ENCODE data around the gene POLE.

The POLE gene

DNA sequence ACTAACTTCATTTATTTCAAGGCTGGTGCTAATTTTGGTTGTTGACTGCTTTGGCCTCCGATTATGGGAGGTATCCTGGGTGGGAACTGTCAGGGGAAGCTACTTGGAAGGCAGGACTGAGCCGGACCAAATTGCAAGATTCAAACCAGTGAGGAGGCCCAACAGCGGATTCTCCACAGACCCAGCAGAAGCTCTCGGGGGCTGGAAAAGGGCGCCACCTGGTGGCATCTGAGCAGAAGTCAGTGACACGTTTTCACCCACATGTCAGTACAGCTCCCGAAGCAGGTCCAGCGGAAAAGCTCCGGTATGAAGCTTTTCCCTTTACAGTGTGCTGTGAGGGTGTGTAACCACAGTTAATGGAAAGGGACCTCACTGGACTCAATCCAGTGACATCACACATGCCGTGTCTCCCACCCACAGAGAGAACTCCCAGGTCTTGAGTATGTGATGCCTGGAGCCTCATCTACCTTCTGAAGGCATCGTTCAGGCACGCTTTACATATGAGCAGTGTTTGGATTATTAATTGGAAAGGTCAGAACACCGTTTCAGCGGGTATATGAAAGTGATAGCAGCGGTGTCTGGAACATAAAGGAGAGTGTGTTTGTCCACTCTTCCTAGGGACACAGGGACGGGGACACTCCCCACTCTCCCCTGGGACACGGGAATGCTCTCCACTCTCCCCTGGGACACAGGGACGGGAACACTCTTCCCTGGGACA, 72.1 kb downstream of the POLE start (continued):
- TF ChIP-seq, protein P1, sequence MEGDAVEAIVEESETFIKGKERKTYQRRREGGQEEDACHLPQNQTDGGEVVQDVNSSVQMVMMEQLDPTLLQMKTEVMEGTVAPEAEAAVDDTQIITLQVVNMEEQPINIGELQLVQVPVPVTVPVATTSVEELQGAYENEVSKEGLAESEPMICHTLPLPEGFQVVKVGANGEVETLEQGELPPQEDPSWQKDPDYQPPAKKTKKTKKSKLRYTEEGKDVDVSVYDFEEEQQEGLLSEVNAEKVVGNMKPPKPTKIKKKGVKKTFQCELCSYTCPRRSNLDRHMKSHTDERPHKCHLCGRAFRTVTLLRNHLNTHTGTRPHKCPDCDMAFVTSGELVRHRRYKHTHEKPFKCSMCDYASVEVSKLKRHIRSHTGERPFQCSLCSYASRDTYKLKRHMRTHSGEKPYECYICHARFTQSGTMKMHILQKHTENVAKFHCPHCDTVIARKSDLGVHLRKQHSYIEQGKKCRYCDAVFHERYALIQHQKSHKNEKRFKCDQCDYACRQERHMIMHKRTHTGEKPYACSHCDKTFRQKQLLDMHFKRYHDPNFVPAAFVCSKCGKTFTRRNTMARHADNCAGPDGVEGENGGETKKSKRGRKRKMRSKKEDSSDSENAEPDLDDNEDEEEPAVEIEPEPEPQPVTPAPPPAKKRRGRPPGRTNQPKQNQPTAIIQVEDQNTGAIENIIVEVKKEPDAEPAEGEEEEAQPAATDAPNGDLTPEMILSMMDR (tag by site-specific recombination; IDR thresholded peaks at IDR 0.05) = peak; percentile 76
- TF ChIP-seq ZNF785 (tag by site-specific recombination; IDR thresholded peaks at IDR 0.05) = no peak
- TF ChIP-seq GLIS1 (tag by site-specific recombination; IDR thresholded peaks at IDR 0.05) = peak; percentile 86
- TF ChIP-seq, protein P2, sequence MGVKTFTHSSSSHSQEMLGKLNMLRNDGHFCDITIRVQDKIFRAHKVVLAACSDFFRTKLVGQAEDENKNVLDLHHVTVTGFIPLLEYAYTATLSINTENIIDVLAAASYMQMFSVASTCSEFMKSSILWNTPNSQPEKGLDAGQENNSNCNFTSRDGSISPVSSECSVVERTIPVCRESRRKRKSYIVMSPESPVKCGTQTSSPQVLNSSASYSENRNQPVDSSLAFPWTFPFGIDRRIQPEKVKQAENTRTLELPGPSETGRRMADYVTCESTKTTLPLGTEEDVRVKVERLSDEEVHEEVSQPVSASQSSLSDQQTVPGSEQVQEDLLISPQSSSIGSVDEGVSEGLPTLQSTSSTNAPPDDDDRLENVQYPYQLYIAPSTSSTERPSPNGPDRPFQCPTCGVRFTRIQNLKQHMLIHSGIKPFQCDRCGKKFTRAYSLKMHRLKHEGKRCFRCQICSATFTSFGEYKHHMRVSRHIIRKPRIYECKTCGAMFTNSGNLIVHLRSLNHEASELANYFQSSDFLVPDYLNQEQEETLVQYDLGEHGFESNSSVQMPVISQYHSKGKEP (tag by site-specific recombination; IDR thresholded peaks at IDR 0.05) = no peak
- TF ChIP-seq, protein P3, sequence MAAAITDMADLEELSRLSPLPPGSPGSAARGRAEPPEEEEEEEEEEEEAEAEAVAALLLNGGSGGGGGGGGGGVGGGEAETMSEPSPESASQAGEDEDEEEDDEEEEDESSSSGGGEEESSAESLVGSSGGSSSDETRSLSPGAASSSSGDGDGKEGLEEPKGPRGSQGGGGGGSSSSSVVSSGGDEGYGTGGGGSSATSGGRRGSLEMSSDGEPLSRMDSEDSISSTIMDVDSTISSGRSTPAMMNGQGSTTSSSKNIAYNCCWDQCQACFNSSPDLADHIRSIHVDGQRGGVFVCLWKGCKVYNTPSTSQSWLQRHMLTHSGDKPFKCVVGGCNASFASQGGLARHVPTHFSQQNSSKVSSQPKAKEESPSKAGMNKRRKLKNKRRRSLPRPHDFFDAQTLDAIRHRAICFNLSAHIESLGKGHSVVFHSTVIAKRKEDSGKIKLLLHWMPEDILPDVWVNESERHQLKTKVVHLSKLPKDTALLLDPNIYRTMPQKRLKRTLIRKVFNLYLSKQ (tag by site-specific recombination; IDR thresholded peaks at IDR 0.05; ENCODE audit: borderline replicate concordance) = no peak
- TF ChIP-seq ZNF558 (tag by site-specific recombination; IDR thresholded peaks at IDR 0.05) = no peak
- no peak for TF ChIP-seq ZNF140 (tag by site-specific recombination; IDR thresholded peaks at IDR 0.05)
- TF ChIP-seq ZBTB20 (tag by site-specific recombination; IDR thresholded peaks at IDR 0.05) = no peak
- TF ChIP-seq, protein P4, sequence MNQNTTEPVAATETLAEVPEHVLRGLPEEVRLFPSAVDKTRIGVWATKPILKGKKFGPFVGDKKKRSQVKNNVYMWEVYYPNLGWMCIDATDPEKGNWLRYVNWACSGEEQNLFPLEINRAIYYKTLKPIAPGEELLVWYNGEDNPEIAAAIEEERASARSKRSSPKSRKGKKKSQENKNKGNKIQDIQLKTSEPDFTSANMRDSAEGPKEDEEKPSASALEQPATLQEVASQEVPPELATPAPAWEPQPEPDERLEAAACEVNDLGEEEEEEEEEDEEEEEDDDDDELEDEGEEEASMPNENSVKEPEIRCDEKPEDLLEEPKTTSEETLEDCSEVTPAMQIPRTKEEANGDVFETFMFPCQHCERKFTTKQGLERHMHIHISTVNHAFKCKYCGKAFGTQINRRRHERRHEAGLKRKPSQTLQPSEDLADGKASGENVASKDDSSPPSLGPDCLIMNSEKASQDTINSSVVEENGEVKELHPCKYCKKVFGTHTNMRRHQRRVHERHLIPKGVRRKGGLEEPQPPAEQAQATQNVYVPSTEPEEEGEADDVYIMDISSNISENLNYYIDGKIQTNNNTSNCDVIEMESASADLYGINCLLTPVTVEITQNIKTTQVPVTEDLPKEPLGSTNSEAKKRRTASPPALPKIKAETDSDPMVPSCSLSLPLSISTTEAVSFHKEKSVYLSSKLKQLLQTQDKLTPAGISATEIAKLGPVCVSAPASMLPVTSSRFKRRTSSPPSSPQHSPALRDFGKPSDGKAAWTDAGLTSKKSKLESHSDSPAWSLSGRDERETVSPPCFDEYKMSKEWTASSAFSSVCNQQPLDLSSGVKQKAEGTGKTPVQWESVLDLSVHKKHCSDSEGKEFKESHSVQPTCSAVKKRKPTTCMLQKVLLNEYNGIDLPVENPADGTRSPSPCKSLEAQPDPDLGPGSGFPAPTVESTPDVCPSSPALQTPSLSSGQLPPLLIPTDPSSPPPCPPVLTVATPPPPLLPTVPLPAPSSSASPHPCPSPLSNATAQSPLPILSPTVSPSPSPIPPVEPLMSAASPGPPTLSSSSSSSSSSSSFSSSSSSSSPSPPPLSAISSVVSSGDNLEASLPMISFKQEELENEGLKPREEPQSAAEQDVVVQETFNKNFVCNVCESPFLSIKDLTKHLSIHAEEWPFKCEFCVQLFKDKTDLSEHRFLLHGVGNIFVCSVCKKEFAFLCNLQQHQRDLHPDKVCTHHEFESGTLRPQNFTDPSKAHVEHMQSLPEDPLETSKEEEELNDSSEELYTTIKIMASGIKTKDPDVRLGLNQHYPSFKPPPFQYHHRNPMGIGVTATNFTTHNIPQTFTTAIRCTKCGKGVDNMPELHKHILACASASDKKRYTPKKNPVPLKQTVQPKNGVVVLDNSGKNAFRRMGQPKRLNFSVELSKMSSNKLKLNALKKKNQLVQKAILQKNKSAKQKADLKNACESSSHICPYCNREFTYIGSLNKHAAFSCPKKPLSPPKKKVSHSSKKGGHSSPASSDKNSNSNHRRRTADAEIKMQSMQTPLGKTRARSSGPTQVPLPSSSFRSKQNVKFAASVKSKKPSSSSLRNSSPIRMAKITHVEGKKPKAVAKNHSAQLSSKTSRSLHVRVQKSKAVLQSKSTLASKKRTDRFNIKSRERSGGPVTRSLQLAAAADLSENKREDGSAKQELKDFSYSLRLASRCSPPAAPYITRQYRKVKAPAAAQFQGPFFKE (tag by site-specific recombination; IDR thresholded peaks at IDR 0.05; ENCODE audit: borderline replicate concordance) = no peak
- TF ChIP-seq HOXD13 (CRISPR knock-in tag; IDR thresholded peaks at IDR 0.05; ENCODE audit: borderline replicate concordance) = no peak
- TF ChIP-seq ZNF600 (tag by site-specific recombination; IDR thresholded peaks at IDR 0.05) = peak; percentile 41; the same call in 1 of the 2 replicates
- no peak for TF ChIP-seq ZNF248 (tag by site-specific recombination; IDR thresholded peaks at IDR 0.05)
- no peak for TF ChIP-seq KLF9 (tag by site-specific recombination; IDR thresholded peaks at IDR 0.05; ENCODE audit: low read depth)
- TF ChIP-seq OSR2 (tag by site-specific recombination; IDR thresholded peaks at IDR 0.05) = no peak
- no peak for TF ChIP-seq ZFP37 (tag by site-specific recombination; IDR thresholded peaks at IDR 0.05)
- no peak for TF ChIP-seq ZFP41 (tag by site-specific recombination; IDR thresholded peaks at IDR 0.05; ENCODE audit: borderline replicate concordance)
- no peak for TF ChIP-seq ZNF394 (tag by site-specific recombination; IDR thresholded peaks at IDR 0.05; ENCODE audit: borderline replicate concordance)
- TF ChIP-seq, protein P5, sequence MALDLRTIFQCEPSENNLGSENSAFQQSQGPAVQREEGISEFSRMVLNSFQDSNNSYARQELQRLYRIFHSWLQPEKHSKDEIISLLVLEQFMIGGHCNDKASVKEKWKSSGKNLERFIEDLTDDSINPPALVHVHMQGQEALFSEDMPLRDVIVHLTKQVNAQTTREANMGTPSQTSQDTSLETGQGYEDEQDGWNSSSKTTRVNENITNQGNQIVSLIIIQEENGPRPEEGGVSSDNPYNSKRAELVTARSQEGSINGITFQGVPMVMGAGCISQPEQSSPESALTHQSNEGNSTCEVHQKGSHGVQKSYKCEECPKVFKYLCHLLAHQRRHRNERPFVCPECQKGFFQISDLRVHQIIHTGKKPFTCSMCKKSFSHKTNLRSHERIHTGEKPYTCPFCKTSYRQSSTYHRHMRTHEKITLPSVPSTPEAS (tag by site-specific recombination; IDR thresholded peaks at IDR 0.05) = 0 out of 2 replicates have a peak, but pooled peaks have one; percentile 14
- peak; percentile 93 for TF ChIP-seq ZNF654 (tag by site-specific recombination; IDR thresholded peaks at IDR 0.05; ENCODE audit: low read depth)
- TF ChIP-seq ZNF660 (tag by site-specific recombination; IDR thresholded peaks at IDR 0.05) = peak; percentile 35; the same call in 1 of the 2 replicates
- no peak for TF ChIP-seq ZSCAN16 (tag by site-specific recombination; IDR thresholded peaks at IDR 0.05)

Data from HEK293 (cell line).